Measurements from ENCODE around the gene PDE7B.

PDE7B gene

GRCh38 chr6:136181861-136182260, 330.4 kb downstream of the PDE7B start:
- no peak for TF ChIP-seq CTCF (IDR thresholded peaks at IDR 0.05; ENCODE audit: low read depth, low read length)
- no peak overlapping the region for H3K4me3 ChIP-seq (ENCODE audit: low read depth, low read length)

- no peak overlapping the region for H3K4me3 ChIP-seq (ENCODE audit: low read depth, low read length)
- no peak for TF ChIP-seq CTCF (IDR thresholded peaks at IDR 0.05; ENCODE audit: low read depth, low read length)
Observed at GRCh38 chr6:136184738-136185137, 333.2 kb downstream of the PDE7B start.

GRCh38 chr6:136186363-136186762, 334.9 kb downstream of the PDE7B start:
- TF ChIP-seq CTCF (IDR thresholded peaks at IDR 0.05; ENCODE audit: low read depth, low read length), result no peak
- no peak overlapping the region for H3K4me3 ChIP-seq (ENCODE audit: low read depth, low read length)

GRCh38 chr6:136188486-136188885, 337.0 kb downstream of the PDE7B start:
- TF ChIP-seq CTCF (IDR thresholded peaks at IDR 0.05; ENCODE audit: low read depth, low read length), result no peak
- H3K4me3 ChIP-seq (ENCODE audit: low read depth, low read length), result no peak overlapping the region

- H3K4me3 ChIP-seq (ENCODE audit: low read depth, low read length), result no peak overlapping the region
- no peak for TF ChIP-seq CTCF (IDR thresholded peaks at IDR 0.05; ENCODE audit: low read depth, low read length)
Observed at GRCh38 chr6:136189104-136189503, 337.6 kb downstream of the PDE7B start.

GRCh38 chr6:136191606-136192312, 340.3 kb downstream of the PDE7B start:
- H3K4me3 ChIP-seq (ENCODE audit: low read depth, low read length), result no peak overlapping the region
- TF ChIP-seq CTCF (IDR thresholded peaks at IDR 0.05; ENCODE audit: low read depth, low read length), result no peak

GRCh38 chr6:136192902-136193301, 341.4 kb downstream of the PDE7B start:
- no peak for TF ChIP-seq CTCF (IDR thresholded peaks at IDR 0.05; ENCODE audit: low read depth, low read length)
- no peak overlapping the region for H3K4me3 ChIP-seq (ENCODE audit: low read depth, low read length)
